ENCODE results near the gene PRPF39. TPM values are rescaled to one million over a fixed set of nuclear protein-coding genes. Genes with fewer than 3 reads are reported as not detected.
"Not testable (repeated sequence)": the region's sequence is repeated elsewhere in the genome, so short reads cannot be mapped to it uniquely, and the experiment has no call there.

Gene PRPF39
- total RNA-seq, 1 experiment from 2014 or later: 27.1 TPM

GRCh38 chr14:45081096-45081495 is 2.8 kb upstream of the PRPF39 start:
- DNase-seq (ENCODE audit: extremely low read depth, low read depth): not testable (repeated sequence)

- DNase-seq (ENCODE audit: extremely low read depth, low read depth): no peak
These were observed 1.5 kb upstream of the PRPF39 start for GRCh38 chr14:45082420-45082819.

DNA sequence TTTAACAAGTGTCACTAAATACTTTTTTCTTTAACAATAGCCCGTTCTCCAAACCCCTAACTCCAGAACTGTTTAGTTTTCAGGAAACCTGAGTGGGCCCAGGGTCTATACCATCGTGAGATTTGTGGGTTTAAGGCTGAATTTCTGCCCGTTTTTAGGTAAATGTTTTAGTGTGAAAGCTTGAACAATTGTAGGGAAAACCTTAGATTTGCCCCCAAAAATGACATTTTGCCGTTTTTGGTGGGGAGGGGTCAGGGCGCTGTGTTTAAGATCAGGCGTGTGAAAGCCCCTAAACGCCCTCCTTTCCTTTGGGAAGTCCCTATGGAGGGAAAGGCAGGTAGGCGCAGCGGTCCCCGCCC is 320 bp upstream of the PRPF39 start:
- no peak for DNase-seq (ENCODE audit: extremely low read depth, low read depth)

DNA sequence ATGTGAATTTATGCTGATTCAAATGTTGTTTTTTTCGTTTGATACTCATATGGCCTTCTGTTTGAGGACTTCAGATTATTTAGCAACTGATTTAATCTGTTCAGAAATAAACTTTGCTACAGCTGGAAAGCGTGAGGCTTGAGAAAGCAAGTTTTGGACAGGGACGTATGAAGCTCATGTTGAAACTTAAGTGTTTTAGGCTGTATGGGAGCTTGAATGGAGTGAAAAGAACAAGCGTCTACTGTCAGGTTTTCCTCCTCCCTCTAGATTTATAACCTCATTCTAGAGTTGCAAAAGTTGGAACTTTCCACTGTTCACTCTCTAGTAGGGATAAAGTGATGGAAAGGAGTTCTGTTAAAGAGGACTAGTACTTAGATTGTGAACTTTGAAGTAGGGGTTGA is 1.0 kb downstream of the PRPF39 start:
- DNase-seq (ENCODE audit: extremely low read depth, low read depth): no peak

- peak; percentile 74 for DNase-seq (ENCODE audit: extremely low read depth, low read depth)
These were observed 5.9 kb downstream of the PRPF39 start for GRCh38 chr14:45089813-45090212.

DNA sequence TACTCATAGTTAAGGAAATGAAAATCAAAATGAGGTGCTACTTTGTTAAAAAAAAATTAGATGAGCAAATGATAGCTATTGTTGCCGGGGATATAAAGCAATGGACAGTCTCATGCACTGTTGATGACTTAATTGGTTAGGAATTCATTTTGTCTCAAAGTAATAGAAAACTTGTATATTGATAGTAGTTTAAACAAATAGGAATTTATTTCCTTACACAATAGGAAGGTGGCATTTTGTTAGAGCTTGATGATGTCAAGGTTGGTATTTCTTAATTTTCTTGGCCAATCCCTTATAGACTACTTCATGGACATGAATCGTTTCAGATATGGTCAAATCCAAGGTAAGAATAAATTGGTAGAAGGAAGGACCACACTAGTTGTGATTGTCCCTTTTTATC is 7.8 kb downstream of the PRPF39 start:
- no peak for DNase-seq (ENCODE audit: extremely low read depth, low read depth)

GRCh38 chr14:45094275-45094674 is 10.4 kb downstream of the PRPF39 start:
- DNase-seq (ENCODE audit: extremely low read depth, low read depth): no peak

DNA sequence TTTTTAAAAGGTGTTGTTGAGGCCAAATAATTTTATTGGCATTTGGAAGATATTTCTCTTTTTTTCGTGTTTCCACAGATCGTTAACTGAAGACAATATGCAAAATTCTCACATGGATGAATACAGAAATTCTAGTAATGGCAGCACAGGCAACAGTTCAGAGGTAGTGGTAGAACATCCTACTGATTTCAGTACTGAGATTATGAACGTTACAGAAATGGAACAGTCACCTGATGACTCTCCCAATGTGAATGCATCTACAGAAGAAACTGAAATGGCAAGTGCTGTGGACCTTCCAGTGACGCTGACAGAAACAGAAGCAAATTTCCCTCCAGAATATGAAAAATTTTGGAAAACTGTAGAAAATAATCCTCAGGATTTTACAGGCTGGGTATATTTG is 11.2 kb downstream of the PRPF39 start:
- no peak for DNase-seq (ENCODE audit: extremely low read depth, low read depth)

DNA sequence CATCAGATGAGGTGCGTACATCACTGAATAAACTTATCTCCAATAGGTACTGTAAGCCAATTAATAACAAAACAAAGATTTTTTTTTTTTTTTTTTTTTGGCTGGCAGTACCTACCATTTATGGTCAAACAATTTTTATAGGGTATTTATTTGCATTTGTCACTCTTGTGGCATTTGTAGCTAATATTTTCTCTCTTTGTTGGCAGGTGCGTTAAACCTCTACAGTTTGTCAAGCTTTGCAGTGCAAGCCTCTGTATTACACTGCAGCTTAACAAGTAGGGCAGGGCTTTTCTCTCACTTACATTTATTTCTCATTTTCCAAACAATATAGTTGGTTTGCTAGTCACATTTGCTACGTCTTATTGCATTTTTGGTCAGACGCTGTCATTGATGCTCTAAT is 12.3 kb downstream of the PRPF39 start:
- no peak for DNase-seq (ENCODE audit: extremely low read depth, low read depth)

DNA sequence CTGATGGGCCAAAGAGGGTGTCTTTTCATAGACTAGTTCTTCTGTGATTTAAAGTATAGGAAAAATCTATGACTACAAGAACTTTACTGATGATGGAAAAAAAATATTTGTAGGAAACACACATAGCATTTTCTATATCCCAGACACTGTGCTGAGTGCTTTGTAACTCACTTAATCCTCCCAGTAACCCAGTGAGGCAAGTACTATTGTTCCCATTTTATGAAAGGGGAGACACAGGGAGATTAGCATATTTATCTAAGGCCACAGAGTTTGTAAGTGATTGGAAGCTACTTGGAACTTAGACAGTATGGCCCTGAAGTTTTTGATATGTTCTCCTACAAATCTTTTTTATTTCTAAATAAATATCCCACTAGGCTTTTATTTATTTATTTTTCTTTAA is 19.9 kb downstream of the PRPF39 start:
- no peak for DNase-seq (ENCODE audit: extremely low read depth, low read depth)

GRCh38 chr14:45104561-45104960 is 20.6 kb downstream of the PRPF39 start:
- no peak for DNase-seq (ENCODE audit: extremely low read depth, low read depth)

DNA sequence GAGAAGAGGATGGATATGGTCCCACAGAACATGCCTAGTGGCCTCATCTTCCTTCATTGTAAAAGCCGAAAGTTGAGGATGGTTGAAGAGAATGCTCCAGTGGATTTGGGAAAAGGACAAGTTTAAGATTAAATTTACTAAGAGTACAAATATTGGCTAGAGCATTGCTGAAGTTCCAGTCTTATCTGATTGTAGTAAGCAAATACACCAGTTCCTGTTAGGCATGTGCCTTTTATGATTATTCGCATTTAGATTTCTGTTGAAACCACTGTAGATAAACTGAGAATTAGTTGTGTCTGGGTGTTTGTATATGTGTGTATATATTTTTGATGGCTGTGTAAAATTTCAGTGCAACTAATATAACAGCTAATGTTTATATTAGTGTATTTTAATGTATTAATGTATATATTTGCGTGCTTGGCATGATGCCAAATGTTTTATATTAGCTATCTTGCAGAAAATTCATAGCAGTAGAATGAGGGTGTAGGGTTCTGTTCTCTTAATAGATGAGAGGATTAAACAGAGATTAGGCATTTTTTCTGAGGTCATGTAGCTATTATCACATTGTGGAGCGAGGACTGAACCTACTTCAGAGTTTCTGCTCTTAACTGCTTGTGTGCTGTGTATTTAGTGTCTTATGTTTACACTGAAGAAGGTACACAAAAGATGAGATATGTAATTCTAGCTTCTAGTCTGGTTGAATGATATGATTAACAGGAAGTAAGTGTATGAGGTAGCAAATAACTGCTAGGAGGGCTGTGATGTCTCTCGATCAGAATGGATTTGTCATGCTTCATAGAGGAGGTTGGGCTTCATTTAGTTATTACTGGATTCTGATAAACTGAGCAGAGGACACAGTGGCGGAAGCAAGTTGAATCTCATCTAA is 29.2 kb downstream of the PRPF39 start:
- DNase-seq (ENCODE audit: extremely low read depth, low read depth): no peak

- DNase-seq (ENCODE audit: extremely low read depth, low read depth): no peak
These were observed 30.4 kb downstream of the PRPF39 start for GRCh38 chr14:45114327-45114726.

- DNase-seq (ENCODE audit: extremely low read depth, low read depth): no peak
These were observed 34.7 kb downstream of the PRPF39 start for GRCh38 chr14:45118594-45118993.

- no peak for DNase-seq (ENCODE audit: extremely low read depth, low read depth)
These were observed 36.2 kb downstream of the PRPF39 start for GRCh38 chr14:45120096-45120495.

- no peak for DNase-seq (ENCODE audit: extremely low read depth, low read depth)
These were observed 39.4 kb downstream of the PRPF39 start for GRCh38 chr14:45123271-45123670.

DNA sequence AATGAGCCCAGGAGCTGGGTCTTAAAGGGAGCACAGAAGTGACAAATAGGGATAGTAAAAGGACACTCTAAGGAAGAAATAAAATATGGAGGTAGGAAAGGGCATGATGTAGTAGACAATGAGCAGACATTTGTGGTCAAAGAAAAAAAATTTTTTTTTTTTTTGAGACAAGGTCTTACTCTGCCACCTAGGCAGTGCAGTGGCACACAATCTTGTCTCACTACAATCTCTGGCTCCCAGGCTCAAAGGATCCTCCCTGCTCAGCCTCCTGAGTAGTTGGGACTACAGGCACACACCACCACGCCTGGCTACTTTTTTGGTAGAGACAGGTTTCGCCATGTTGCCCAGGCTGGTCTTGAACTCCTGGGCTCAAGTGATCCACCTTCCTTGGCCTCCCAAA is 41.8 kb downstream of the PRPF39 start:
- no peak for DNase-seq (ENCODE audit: extremely low read depth, low read depth)

- no peak for DNase-seq (ENCODE audit: extremely low read depth, low read depth)
These were observed 45.2 kb downstream of the PRPF39 start for GRCh38 chr14:45128963-45129629.

DNA sequence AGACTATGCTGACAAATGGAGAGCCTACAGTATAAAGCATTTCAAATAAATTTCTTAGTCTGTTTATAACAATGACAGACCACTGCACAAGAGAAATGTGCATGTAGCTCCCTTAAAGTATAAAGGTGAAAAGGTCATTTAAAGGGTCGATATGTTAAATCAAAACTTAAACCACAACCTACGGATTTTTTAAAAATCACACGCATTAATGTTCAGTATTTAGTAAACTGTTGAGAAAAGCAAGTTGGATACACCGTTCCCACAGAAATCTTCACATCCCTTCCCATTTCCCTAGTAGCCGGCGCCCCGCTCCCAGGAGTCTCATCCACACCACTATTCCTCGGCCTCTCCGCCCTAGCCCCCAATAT is 49.8 kb downstream of the PRPF39 start:
- DNase-seq (ENCODE audit: extremely low read depth, low read depth): no peak

- DNase-seq (ENCODE audit: extremely low read depth, low read depth): peak; percentile 99
These were observed 50.4 kb downstream of the PRPF39 start, which contains the start of gene FKBP3 for GRCh38 chr14:45134051-45134958. Gene FKBP3, minus strand, starts transcription at chr14:45134481. Its CDS starts 25 bp downstream, at chr14:45134456.

- DNase-seq (ENCODE audit: extremely low read depth, low read depth): no peak
These were observed 51.2 kb downstream of the PRPF39 start for GRCh38 chr14:45135156-45135555.
